GM12891 (cell line): ENCODE data around the gene PIK3C2B.

ENCODE experiments used
- PAX5 ChIP-seq: IDR thresholded peaks from 2 replicates; pipeline ENCODE4 v1.6.1; 2011; ENCODE audit warnings: low read length, moderate library complexity, mild to moderate bottlenecking; ENCODE audit not compliant: insufficient read depth, severe bottlenecking
- POLR2A ChIP-seq: IDR thresholded peaks from 2 replicates; pipeline ENCODE4 v1.6.1; 2011; ENCODE audit warnings: low read depth, low read length, control low read depth
- POLR2AphosphoS5 ChIP-seq: IDR thresholded peaks from 2 replicates; pipeline ENCODE4 v1.6.1; 2011; ENCODE audit warnings: low read depth, low read length, control low read depth
- SPI1 ChIP-seq: IDR thresholded peaks from 2 replicates; pipeline ENCODE4 v1.6.1; 2011; ENCODE audit warnings: low read depth, low read length, control low read depth
- TAF1 ChIP-seq: IDR thresholded peaks from 2 replicates; pipeline ENCODE4 v1.6.1; 2011; ENCODE audit warnings: low read depth, low read length, control low read depth

GRCh38 chr1:204468206-204468605, 26.4 kb downstream of the PIK3C2B start:
- TF ChIP-seq POLR2AphosphoS5 (no peak), POLR2A (no peak), TAF1 (no peak), PAX5 (no peak), SPI1 (no peak)
